GM19043 (cell line): ENCODE results near the gene LYPD4.
"Not testable (repeated sequence)": the region's sequence is repeated elsewhere in the genome, so short reads cannot be mapped to it uniquely, and the experiment has no call there.

ENCODE experiments used
- ATAC-seq: cut with Tn5 transposase; IDR thresholded peaks from one replicate; pipeline ENCODE4 v1.9.1; 2021; ENCODE audit warnings: low read depth; ENCODE audit not compliant: unreplicated experiment

The LYPD4 gene

GRCh38 chr19:41804336-41804735, 40.1 kb downstream of the LYPD4 start:
- ATAC-seq: no peak

- ATAC-seq: no peak
Observed at GRCh38 chr19:41802770-41803169, 41.7 kb downstream of the LYPD4 start.

- ATAC-seq: no peak
Observed at GRCh38 chr19:41801792-41802211, 42.7 kb downstream of the LYPD4 start.

DNA sequence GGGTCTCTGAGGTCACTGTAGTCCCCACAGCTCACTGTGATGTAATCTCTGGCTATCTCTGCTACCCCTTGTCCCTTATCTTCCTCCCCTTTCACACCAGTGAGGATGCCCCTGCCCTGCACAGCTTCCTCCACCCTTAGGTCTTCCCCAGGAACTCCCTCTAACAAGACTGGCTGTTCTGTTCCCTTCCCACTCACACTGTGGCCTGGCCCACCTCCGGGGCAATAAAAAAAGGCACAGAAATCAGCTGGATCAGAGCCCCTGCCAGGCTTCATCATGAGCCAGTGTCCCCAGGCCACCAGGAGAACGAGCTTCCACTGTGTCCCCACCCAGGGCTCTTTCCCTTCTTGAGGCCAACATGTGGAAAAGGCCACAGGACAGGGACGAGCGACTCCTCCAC, 43.5 kb downstream of the LYPD4 start:
- ATAC-seq: no peak

GRCh38 chr19:41799444-41800000, 45.0 kb downstream of the LYPD4 start:
- ATAC-seq: no peak

GRCh38 chr19:41796901-41797300, 47.6 kb downstream of the LYPD4 start:
- ATAC-seq: no peak

DNA sequence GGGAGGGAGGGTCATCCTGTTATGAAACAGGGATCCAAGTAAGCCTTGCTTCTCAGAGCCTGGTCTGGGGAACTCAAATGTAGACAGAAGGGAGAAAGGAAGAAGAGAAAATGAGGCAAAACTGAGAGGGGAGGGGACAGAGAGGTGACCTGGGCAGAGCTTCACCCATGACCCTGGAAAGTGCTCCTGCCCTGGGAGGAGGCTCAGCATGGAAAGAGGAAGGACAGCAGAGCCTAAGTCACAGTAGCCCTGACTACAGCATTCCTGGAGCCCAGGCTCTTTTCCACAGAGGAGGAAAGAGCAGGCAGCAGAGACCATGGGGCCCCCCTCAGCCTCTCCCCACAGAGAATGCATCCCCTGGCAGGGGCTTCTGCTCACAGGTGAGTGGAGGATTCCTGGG, 48.1 kb downstream of the LYPD4 start, which contains the start of gene CEACAM3:
Gene CEACAM3 (plus strand): TSS at position 226 of the 400 bp plus-strand sequence. CDS start 91 bp downstream, at position 317.
- ATAC-seq: no peak

- no peak for ATAC-seq
Observed at GRCh38 chr19:41795031-41795461, 49.4 kb downstream of the LYPD4 start.

- no peak for ATAC-seq
Observed at GRCh38 chr19:41793414-41793727, 51.1 kb downstream of the LYPD4 start.

DNA sequence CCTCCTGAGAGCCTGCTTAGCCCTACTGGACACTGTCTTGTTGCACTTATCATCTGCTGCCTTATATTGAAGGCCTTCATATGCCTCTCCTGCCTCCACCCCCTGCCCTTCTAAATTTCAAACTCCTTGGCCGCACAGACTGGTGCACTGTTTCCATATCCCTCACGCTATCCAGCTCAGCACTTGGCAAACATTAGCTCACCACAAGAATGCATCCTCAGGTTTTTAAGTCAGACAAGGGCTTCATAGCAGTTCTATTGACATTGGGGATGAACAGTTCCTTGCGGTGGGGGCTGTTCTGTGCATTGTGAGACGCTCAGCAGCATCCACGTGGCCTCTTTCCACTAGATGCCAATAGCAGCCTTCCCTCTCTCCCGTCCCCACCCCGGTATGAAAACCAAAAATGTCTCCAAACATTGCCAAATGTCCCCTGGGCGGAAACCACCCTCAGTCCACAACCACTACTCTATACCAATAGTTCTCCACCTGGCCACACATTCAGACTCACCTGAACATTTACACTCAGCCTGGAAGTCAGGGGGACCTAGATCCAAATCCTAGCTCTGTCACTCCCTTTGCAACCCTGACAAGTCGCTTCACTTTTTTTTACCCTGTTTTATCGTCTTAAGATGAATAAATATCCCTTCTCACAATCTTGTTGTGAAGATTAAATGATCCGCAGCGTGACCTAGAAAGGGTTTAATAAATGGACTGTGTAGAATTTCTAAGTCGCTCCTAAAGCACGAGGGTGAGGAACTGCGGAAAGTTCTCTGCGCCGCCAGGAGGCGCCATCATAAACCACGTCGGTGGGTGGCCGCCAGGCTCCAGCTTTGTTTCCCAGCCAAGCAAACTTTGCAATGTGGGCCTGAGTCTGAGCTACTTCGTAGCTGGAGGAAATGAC, 51.7 kb downstream of the LYPD4 start:
- no peak for ATAC-seq

GRCh38 chr19:41789053-41789452, 55.4 kb downstream of the LYPD4 start:
- ATAC-seq: not testable (repeated sequence)

DNA sequence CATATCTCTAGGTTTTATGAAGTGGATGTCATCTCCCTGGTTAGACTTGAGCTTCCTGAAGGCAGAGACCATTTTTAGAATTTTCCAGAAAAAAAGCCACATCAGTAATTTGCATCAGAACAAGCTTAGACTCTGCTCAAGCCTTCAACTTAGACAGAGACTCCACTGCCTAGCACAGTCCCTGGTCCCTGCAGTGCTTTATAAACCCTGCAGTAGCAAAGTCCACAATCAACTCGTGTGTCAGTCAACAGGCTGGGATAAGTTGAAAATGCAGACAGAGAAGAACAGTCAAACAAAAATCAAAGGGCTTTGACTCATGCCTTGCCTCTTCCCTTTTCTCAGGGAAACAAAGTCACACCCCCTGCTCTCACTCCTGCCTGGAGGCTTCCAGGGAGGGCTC, 56.0 kb downstream of the LYPD4 start:
- ATAC-seq: not testable (repeated sequence)
